Mesothelial cell of epicardium (in vitro differentiated cells): ENCODE results near the gene HPCAL1. TPM values are rescaled to one million over a fixed set of nuclear protein-coding genes. Genes with fewer than 3 reads are reported as not detected.

Experiments
- DNase-seq, 2 experiments: peaks; one replicate each; pipeline ENCODE4 v3.0.0; 2021; ENCODE audit warnings: low spot score in 2 of 2; ENCODE audit not compliant: unreplicated experiment in 2 of 2
- H3K27ac Mint-ChIP-seq: 2 replicates; pipeline ENCODE4 v1.8.0; 2021; ENCODE audit warnings: mixed read lengths
- H3K27me3 Mint-ChIP-seq: 2 replicates; pipeline ENCODE4 v1.8.0; 2021; ENCODE audit warnings: low read depth, mixed read lengths
- H3K36me3 Mint-ChIP-seq: 2 replicates; pipeline ENCODE4 v1.8.0; 2021; ENCODE audit warnings: mixed read lengths
- H3K4me1 Mint-ChIP-seq: 2 replicates; pipeline ENCODE4 v1.8.0; 2021; ENCODE audit warnings: mixed read lengths
- H3K4me3 Mint-ChIP-seq: 2 replicates; pipeline ENCODE4 v1.8.0; 2021; ENCODE audit warnings: mild to moderate bottlenecking, moderate library complexity, mixed read lengths
- H3K9me3 Mint-ChIP-seq: 2 replicates; pipeline ENCODE4 v1.8.0; 2021; ENCODE audit warnings: mixed read lengths
- CTCF ChIP-seq: fragments of 200-600 bp; sonication (generic); IDR thresholded peaks from one replicate; pipeline ENCODE4 v1.5.0; 2021; ENCODE audit warnings: antibody characterized with exemption; ENCODE audit not compliant: unreplicated experiment
- total RNA-seq: library from RNA; stranded (reverse); gene quantifications from 3 replicates; pipeline ENCODE4 v1.2.1, GENCODE V29; 2021

Gene HPCAL1
- total RNA-seq, 1 donor from 2014 or later = 17.5 TPM

GRCh38 chr2:10404324-10405143 is 101.8 kb downstream of the HPCAL1 start:
- H3K27ac Mint-ChIP-seq = no peak overlapping the region

GRCh38 chr2:10405448-10405847 is 102.7 kb downstream of the HPCAL1 start:
- no peaks in the 10 kb centered on the region for H3K9me3 Mint-ChIP-seq

More at GRCh38 chr2:10404324-10405143, 101.8 kb downstream of the HPCAL1 start:
- Mint-ChIP-seq H3K36me3 (peaks cover 7% of the 10 kb centered on the region), H3K9me3 (no peaks in the 10 kb centered on the region), H3K27me3 (no peaks in the 10 kb centered on the region), H3K4me1 (peaks cover 15% of the 10 kb centered on the region), H3K4me3 (no peak overlapping the region)
- no peak for DNase-seq
- TF ChIP-seq CTCF = no peak

GRCh38 chr2:10406016-10406415 is 103.3 kb downstream of the HPCAL1 start:
- Mint-ChIP-seq H3K36me3 (peaks cover 3% of the 10 kb centered on the region), H3K4me3 (no peak overlapping the region), H3K27me3 (no peaks in the 10 kb centered on the region), H3K27ac (no peak overlapping the region), H3K4me1 (peaks cover 15% of the 10 kb centered on the region), H3K9me3 (no peaks in the 10 kb centered on the region)
- no peak for DNase-seq
- TF ChIP-seq CTCF = no peak

More at GRCh38 chr2:10405448-10405847, 102.7 kb downstream of the HPCAL1 start:
- no peaks in the 10 kb centered on the region for H3K27me3 Mint-ChIP-seq
- peaks cover 15% of the 10 kb centered on the region for H3K4me1 Mint-ChIP-seq
- peaks cover 3% of the 10 kb centered on the region for H3K36me3 Mint-ChIP-seq
- H3K27ac Mint-ChIP-seq = no peak overlapping the region
- no peak for TF ChIP-seq CTCF
- no peak for DNase-seq
- no peak overlapping the region for H3K4me3 Mint-ChIP-seq

GRCh38 chr2:10406491-10407188 is 103.9 kb downstream of the HPCAL1 start:
- no peak for TF ChIP-seq CTCF
- Mint-ChIP-seq H3K4me3 (no peak overlapping the region), H3K36me3 (peaks cover under 1% of the 10 kb centered on the region), H3K27me3 (no peaks in the 10 kb centered on the region), H3K27ac (no peak overlapping the region), H3K4me1 (peaks cover 15% of the 10 kb centered on the region), H3K9me3 (no peaks in the 10 kb centered on the region)
- no peak for DNase-seq

GRCh38 chr2:10407432-10407831 is 104.7 kb downstream of the HPCAL1 start:
- no peak for DNase-seq
- no peak for TF ChIP-seq CTCF
- H3K27ac Mint-ChIP-seq = no peak overlapping the region
- H3K36me3 Mint-ChIP-seq = peaks cover 6% of the 10 kb centered on the region
- H3K9me3 Mint-ChIP-seq = peaks cover 3% of the 10 kb centered on the region
- H3K27me3 Mint-ChIP-seq = no peaks in the 10 kb centered on the region
- H3K4me1 Mint-ChIP-seq = peaks cover 15% of the 10 kb centered on the region
- no peak overlapping the region for H3K4me3 Mint-ChIP-seq
